Osteoblast (primary cell): Measurements from ENCODE around the gene ICE1. TPM values are rescaled to one million over a fixed set of nuclear protein-coding genes. Genes with fewer than 3 reads are reported as not detected.

Experiments used
- DNase-seq: peaks from one replicate; pipeline ENCODE4 v3.0.0; 2011; ENCODE audit warnings: low spot score, mixed read lengths; ENCODE audit not compliant: insufficient read length; ENCODE audit errors: missing footprints
- H2AFZ ChIP-seq: 2 replicates; pipeline ENCODE4 v1.6.0; 2011; ENCODE audit warnings: mild to moderate bottlenecking, low read length
- H3K27ac ChIP-seq: 2 replicates; pipeline ENCODE4 v1.5.1; 2011; ENCODE audit warnings: mild to moderate bottlenecking, low read depth, low read length, moderate library complexity
- H3K27me3 ChIP-seq: 2 replicates; pipeline ENCODE4 v1.6.0; 2012; ENCODE audit warnings: mild to moderate bottlenecking, control low read depth, inconsistent platforms, low read length, moderate library complexity; ENCODE audit not compliant: insufficient read depth
- H3K36me3 ChIP-seq: 2 replicates; pipeline ENCODE4 v1.5.1; 2011; ENCODE audit warnings: mild to moderate bottlenecking, low read length, control low read depth, moderate library complexity; ENCODE audit not compliant: insufficient read depth
- H3K4me1 ChIP-seq: 2 replicates; pipeline ENCODE4 v1.5.1; 2011; ENCODE audit warnings: mild to moderate bottlenecking, low read length, control low read depth, moderate library complexity; ENCODE audit not compliant: insufficient read depth
- H3K4me2 ChIP-seq: 2 replicates; pipeline ENCODE4 v1.6.0; 2011; ENCODE audit warnings: mild to moderate bottlenecking, low read length; ENCODE audit not compliant: insufficient read depth
- H3K4me3 ChIP-seq: fragments of 200-600 bp; sonication (generic); 3 replicates; pipeline ENCODE4 v1.5.1; 2012; ENCODE audit warnings: mild to moderate bottlenecking, low read length, inconsistent platforms; ENCODE audit not compliant: insufficient read depth
- H3K79me2 ChIP-seq: 2 replicates; pipeline ENCODE4 v1.6.0; 2012; ENCODE audit warnings: mild to moderate bottlenecking, low read length, control low read depth, inconsistent platforms; ENCODE audit not compliant: insufficient read depth
- H3K9me3 ChIP-seq: 2 replicates; pipeline ENCODE4 v1.5.1; 2011; ENCODE audit warnings: low read depth, low read length, control low read depth
- H4K20me1 ChIP-seq: 2 replicates; pipeline ENCODE4 v1.6.0; 2012; ENCODE audit warnings: mild to moderate bottlenecking, low read length, control low read depth; ENCODE audit not compliant: insufficient read depth
- CTCF ChIP-seq: IDR thresholded peaks from 2 replicates; pipeline ENCODE4 v1.5.1; 2011; ENCODE audit warnings: mild to moderate bottlenecking, low read depth, low read length, moderate library complexity; ENCODE audit errors: extremely low read depth
- total RNA-seq: library from RNA; depleted of rRNA; stranded (reverse); fragments of >200 nt; gene quantifications from 2 replicates; pipeline ENCODE4 v1.2.3, GENCODE V29; 2012

The ICE1 gene
- total RNA-seq, 1 donor = 34.0 TPM

- Histone ChIP-seq H3K4me3 (no peak overlapping the region), H3K79me2 (no peaks in the 10 kb centered on the region), H3K27ac (no peak overlapping the region), H3K9me3 (no peaks in the 10 kb centered on the region), H4K20me1 (no peaks in the 10 kb centered on the region), H3K4me2 (no peak overlapping the region), H3K27me3 (no peaks in the 10 kb centered on the region), H3K36me3 (no peaks in the 10 kb centered on the region), H3K4me1 (peaks cover 16% of the 10 kb centered on the region), H2AFZ (no peak overlapping the region)
- no peak for DNase-seq
- TF ChIP-seq CTCF = no peak
Measured at GRCh38 chr5:5377780-5378179, 44.7 kb upstream of the ICE1 start.

GRCh38 chr5:5378531-5378930 is 43.9 kb upstream of the ICE1 start:
- no peaks in the 10 kb centered on the region for H3K9me3 ChIP-seq
- H3K4me3 ChIP-seq = no peak overlapping the region
- H3K79me2 ChIP-seq = no peaks in the 10 kb centered on the region
- no peak overlapping the region for H3K27ac ChIP-seq
- H3K4me1 ChIP-seq = peaks cover 12% of the 10 kb centered on the region
- H3K4me2 ChIP-seq = no peak overlapping the region
- H4K20me1 ChIP-seq = no peaks in the 10 kb centered on the region
- no peaks in the 10 kb centered on the region for H3K36me3 ChIP-seq
- TF ChIP-seq CTCF = no peak
- H2AFZ ChIP-seq = no peak overlapping the region
- no peaks in the 10 kb centered on the region for H3K27me3 ChIP-seq
- no peak for DNase-seq

- Histone ChIP-seq H2AFZ (no peak overlapping the region), H3K27me3 (no peaks in the 10 kb centered on the region), H3K36me3 (no peaks in the 10 kb centered on the region), H3K79me2 (no peaks in the 10 kb centered on the region), H3K4me2 (no peak overlapping the region), H4K20me1 (no peaks in the 10 kb centered on the region), H3K27ac (no peak overlapping the region), H3K4me3 (no peak overlapping the region), H3K4me1 (no peaks in the 10 kb centered on the region), H3K9me3 (no peaks in the 10 kb centered on the region)
- no peak for TF ChIP-seq CTCF
- no peak for DNase-seq
Measured at GRCh38 chr5:5380298-5380697, 42.2 kb upstream of the ICE1 start.

- Histone ChIP-seq H3K27me3 (no peaks in the 10 kb centered on the region), H2AFZ (no peak overlapping the region), H3K27ac (no peak overlapping the region), H4K20me1 (no peaks in the 10 kb centered on the region), H3K9me3 (no peaks in the 10 kb centered on the region), H3K4me2 (no peak overlapping the region), H3K36me3 (no peaks in the 10 kb centered on the region), H3K4me1 (no peaks in the 10 kb centered on the region), H3K4me3 (no peak overlapping the region), H3K79me2 (no peaks in the 10 kb centered on the region)
- DNase-seq = no peak
- TF ChIP-seq CTCF = no peak
Measured at GRCh38 chr5:5381310-5381913, 41.1 kb upstream of the ICE1 start.
